Measurements from ENCODE around the gene ITIH6.
A peak's percentile ranks its signal among the peaks of the same experiment; 100 is the strongest.
"Not testable (repeated sequence)": the region's sequence is repeated elsewhere in the genome, so short reads cannot be mapped to it uniquely, and the experiment has no call there.

Gene ITIH6

GRCh38 chrX:54794795-54795194, 3.3 kb downstream of the ITIH6 start:
- DNase-seq: no peak

- no peak for DNase-seq
These were observed 4.0 kb downstream of the ITIH6 start for GRCh38 chrX:54794028-54794427.

- DNase-seq: not testable (repeated sequence)
These were observed 8.7 kb downstream of the ITIH6 start for GRCh38 chrX:54789405-54789804.

- no peak for DNase-seq
These were observed 9.6 kb downstream of the ITIH6 start for GRCh38 chrX:54788446-54788845.

GRCh38 chrX:54786967-54787366, 11.1 kb downstream of the ITIH6 start:
- peak; percentile 16 for DNase-seq

- no peak for DNase-seq
These were observed 12.2 kb downstream of the ITIH6 start for GRCh38 chrX:54785901-54786300.

DNA sequence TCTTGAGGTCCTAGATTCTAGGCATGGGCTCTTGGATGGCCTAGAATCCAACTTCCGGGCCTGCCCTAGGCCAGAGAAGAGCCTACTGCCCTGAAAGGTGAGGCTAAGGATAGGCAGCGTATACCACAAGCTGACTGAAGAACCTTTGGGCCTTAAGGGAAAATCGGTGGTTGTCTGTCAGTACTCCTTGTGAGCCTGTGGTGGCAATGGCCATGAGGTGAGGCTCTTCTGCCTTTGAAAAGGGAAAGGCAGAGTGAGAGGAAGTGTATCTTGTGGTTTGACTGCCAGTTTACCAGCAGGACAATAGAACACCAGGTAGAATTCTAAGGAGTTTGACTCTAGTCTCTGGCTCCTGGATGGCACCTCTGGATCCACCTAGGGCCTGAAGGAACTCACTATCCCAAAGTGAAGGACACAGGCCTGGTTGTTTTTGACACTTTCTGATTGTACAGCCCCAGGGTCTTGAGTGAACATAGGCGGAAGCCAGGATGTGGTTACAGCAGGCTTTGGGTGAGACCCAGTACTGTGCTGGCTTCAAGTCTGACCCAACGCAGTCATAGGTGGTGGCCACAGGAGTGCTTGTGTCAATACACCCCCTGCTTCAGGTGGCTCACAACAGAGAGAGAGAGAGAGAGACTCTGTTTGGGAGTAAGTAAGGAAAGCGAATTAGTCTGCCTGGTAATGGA, 20.9 kb downstream of the ITIH6 start:
- DNase-seq: no peak

DNA sequence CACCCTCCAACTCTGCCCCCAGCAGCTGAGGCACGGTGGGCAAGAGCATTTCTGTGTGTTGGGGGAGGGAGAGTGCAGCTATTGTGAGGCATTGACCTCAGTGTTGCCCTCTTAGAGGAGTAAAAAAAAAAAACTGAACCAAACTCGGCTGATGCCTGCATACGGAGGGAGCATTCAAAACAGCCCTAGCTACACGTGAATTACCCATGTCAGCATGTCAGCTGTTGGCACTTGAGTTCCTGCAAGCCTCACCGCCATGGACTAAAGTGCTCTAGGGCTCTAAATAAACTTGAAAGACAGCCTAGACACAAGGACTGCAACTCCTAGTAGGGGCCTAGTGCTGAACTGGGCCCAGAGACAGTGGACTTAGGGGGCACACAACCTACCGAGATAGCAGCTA, 22.0 kb downstream of the ITIH6 start:
- no peak for DNase-seq

DNA sequence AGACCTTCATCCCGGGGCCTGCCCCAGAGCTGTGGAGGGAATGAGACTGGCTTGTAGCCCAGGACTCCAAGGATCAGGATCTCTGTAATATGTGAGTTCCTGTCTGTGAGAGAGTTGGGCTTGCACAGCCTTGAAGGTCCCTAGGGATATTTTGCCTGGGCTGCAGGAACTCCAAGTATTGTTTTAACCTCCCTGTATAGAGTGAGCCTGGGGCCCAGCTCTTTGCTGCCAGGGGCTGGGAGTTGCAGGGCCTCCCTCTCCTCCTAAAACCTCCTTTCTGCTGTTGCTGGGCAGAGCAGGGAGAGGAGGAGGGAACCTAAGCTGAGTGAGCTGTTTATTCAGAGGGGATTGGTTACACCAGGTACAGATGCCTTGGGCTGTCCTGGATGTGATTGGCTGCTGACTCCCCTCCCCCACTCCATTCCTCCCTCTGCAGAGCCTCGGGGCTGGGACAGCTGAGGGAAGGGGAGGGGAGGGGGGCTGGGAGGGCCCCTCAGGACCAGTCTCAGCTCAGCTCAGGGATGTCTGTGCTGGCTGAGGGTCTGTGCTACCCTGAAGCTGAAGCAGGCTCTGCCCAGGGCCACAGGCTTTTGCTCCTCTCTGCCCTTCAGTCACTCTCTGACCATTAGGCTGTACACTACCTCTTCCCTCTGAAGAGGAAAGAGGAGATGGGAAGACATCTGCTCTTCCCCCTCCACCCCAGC, 23.5 kb downstream of the ITIH6 start:
- DNase-seq: not testable (repeated sequence)

- no peak for DNase-seq
These were observed 39.7 kb downstream of the ITIH6 start for GRCh38 chrX:54758114-54759055.

DNA sequence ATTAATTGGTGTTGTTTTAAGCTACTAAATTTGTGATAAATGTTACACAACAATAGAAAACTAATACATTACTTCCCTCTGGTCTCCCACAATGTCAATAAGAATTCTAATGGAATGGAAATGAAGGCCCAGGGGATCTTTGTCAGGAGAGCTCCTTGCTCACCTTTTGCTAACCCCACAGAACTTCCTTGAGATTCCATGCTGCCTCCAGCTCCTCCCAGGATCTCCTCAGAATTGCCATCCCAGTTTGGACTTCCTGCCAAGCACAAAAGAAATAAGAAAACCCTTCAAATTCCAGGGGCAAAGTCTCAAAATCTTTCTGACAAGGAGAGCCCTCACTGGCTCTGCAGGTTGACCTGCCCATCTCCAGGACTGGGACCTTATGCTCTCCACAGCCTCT, 43.2 kb downstream of the ITIH6 start:
- no peak for DNase-seq

- DNase-seq: no peak
These were observed 49.4 kb downstream of the ITIH6 start for GRCh38 chrX:54748626-54749025.

DNA sequence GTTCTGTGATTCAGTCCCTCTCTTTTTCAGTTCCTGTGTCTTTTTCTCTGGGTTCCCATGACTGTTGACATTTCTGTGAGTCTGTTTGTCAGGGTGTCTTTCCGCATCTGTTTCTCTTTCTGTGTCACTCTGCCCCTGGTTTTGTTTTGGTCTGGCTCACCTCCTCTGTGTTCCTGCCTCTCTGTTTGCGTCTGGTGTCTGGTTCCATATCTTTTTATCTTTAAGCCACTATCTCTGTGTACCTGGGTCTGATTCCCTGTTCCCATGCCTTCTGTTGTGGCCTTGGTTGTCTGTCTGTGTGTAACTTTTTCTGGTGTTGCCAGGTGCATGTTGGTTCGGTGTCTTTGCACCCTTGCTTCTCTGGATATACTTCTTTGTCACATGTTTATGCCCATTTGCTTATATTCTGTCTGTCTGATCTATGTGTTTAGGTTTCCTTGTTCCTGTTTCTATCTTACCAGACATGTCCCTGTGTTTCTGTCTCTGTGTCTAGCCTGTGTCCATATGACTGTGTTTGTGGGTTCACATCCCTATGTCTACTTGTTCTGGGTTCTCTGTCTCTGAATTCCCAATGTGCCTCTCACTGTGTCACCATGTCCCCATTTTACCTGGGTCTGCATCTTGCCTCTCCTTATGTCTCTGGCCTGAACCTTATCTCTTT, 50.2 kb downstream of the ITIH6 start:
- no peak for DNase-seq

- no peak for DNase-seq
These were observed 51.1 kb downstream of the ITIH6 start for GRCh38 chrX:54746928-54747327.

- DNase-seq: no peak
These were observed 52.4 kb downstream of the ITIH6 start for GRCh38 chrX:54745676-54746075.

GRCh38 chrX:54738567-54738966, 59.5 kb downstream of the ITIH6 start:
- DNase-seq: not testable (repeated sequence)

- DNase-seq: not testable (repeated sequence)
These were observed 61.6 kb downstream of the ITIH6 start for GRCh38 chrX:54736298-54736942.

DNA sequence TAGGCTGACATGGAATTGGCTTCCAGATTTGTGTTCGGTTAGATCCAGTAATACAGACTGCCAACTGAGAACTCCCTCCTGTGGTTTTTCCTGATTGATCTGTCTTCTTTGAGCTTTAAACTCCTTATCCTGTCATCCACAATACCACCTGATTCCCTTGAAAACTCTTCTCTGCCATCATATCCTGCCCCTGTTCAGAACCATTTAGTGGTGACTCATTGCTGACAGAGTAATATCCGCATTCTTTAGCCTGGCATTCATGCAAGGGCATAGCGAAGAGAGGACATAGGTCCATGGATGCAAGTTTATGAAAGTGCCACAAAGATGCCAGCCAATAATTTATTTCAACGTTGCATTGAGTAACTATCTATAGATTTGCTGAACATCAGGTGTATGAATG, 76.6 kb downstream of the ITIH6 start:
- DNase-seq: no peak

DNA sequence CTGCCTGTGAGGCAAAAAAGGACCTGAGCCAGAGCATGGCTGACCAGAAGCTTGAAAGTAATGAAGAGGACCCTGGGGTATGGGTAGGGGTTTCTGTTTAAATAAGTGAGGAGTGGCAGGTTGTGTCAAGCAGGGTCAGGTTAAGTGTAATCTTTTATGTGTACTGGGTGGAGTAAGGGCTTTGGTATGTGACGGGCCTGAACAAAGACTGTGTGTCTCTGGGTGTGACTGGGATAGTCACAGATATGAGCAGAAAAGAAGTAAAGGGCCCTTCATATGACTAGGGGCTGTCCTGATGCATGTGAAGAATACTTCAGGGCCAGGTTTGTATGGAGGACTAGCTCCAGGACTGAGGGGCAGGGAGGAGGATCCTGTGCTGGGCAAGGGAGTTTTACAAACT, 82.4 kb downstream of the ITIH6 start:
- no peak for DNase-seq

DNA sequence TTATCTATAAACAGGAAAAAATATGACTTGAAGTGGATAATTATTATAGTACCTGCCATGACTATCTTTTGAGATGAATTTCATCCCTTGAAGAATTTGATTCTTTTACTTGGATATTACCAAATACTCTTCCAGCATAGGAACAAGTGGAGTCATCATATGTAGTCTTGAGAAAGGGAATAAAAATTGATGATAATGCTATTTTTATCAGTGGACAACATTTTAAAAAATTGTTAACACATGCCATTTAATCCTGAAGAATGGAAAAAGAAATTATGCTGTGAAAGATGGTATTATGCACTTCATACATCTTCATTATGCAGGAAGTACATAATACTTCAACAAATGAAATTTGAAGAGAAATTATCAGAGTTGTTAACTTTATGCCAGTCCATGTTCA, 83.6 kb downstream of the ITIH6 start:
- no peak for DNase-seq

DNA sequence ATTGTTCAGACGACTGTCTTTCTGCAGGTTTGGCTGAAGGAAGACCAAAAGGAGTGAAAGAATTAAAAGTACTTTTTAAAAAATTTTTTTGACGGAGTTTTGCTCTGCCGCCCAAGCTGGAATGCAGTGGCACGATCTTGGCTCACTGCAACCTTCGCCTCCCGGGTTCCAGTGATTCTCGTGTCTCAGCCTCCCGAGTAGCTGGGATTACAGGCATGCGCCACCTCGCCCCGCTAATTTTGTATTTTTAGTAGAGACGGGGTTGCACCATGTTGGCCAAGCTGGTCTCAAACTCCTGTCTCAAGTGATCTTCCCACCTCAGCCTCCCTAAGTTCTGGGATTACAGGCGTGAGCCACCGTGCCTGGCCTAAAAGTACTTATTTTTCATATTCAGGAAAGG, 86.3 kb downstream of the ITIH6 start:
- DNase-seq: no peak

- no peak for DNase-seq
These were observed 87.1 kb downstream of the ITIH6 start for GRCh38 chrX:54710920-54711319.

Measured in T-helper 9 cell (primary cell).